KMS-11 (cell line): ENCODE results near the gene USP6.
"Not testable (repeated sequence)": the region's sequence is repeated elsewhere in the genome, so short reads cannot be mapped to it uniquely, and the experiment has no call there.

Source experiments
- H2AFZ ChIP-seq: fragments of 200-600 bp; sonication (generic); 2 replicates; pipeline ENCODE4 v1.6.1; 2016; ENCODE audit warnings: antibody characterized with exemption, mixed run types, low read depth
- H3K27ac ChIP-seq: fragments of 200-600 bp; sonication (generic); 2 replicates; pipeline ENCODE4 v1.6.1; 2016; ENCODE audit warnings: mild to moderate bottlenecking, mixed run types
- H3K27me3 ChIP-seq: fragments of 200-600 bp; sonication (generic); 2 replicates; pipeline ENCODE4 v1.6.1; 2017; ENCODE audit warnings: mild to moderate bottlenecking, low read depth, mixed run types, moderate library complexity; ENCODE audit not compliant: insufficient read depth
- H3K36me3 ChIP-seq: fragments of 200-600 bp; sonication (generic); 2 replicates; pipeline ENCODE4 v1.6.1; 2017; ENCODE audit warnings: mild to moderate bottlenecking, mixed run types; ENCODE audit not compliant: insufficient read depth
- H3K4me1 ChIP-seq: fragments of 200-600 bp; sonication (generic); 2 replicates; pipeline ENCODE4 v1.6.1; 2016; ENCODE audit warnings: mild to moderate bottlenecking, low read depth, mixed run types; ENCODE audit not compliant: poor library complexity, severe bottlenecking
- H3K4me2 ChIP-seq: fragments of 200-600 bp; sonication (generic); 2 replicates; pipeline ENCODE4 v1.7.0; 2016; ENCODE audit warnings: mild to moderate bottlenecking, mixed run types
- H3K4me3 ChIP-seq: fragments of 200-600 bp; sonication (generic); IDR thresholded peaks from 2 replicates; pipeline ENCODE4 v1.6.1; 2017; ENCODE audit warnings: low read depth, low read length, mixed read lengths; ENCODE audit not compliant: insufficient read depth
- H3K79me2 ChIP-seq: fragments of 200-600 bp; sonication (generic); 2 replicates; pipeline ENCODE4 v1.6.1; 2016; ENCODE audit warnings: low read depth, mixed run types; ENCODE audit not compliant: insufficient read depth
- H3K9ac ChIP-seq: fragments of 200-600 bp; sonication (generic); 2 replicates; pipeline ENCODE4 v1.6.1; 2016; ENCODE audit warnings: mild to moderate bottlenecking, mixed run types
- H4K20me1 ChIP-seq: fragments of 200-600 bp; sonication (generic); 2 replicates; pipeline ENCODE4 v1.6.1; 2016; ENCODE audit warnings: mild to moderate bottlenecking, mixed run types; ENCODE audit not compliant: insufficient read depth
- TF ChIP-seq, protein P1 (sequence below): fragments of 200-600 bp; sonication (generic); conservative IDR thresholded peaks from 2 replicates; pipeline ENCODE4 v1.6.1; 2017; ENCODE audit warnings: low read depth, mild to moderate bottlenecking, antibody characterized with exemption, low read length, moderate library complexity, mixed read lengths

USP6 gene

GRCh38 chr17:5121186-5121841 lies 5.5 kb downstream of the USP6 start:
- Histone ChIP-seq H3K27ac (no peak overlapping the region), H3K36me3 (no peaks in the 10 kb centered on the region), H3K79me2 (no peaks in the 10 kb centered on the region), H3K4me1 (no peaks in the 10 kb centered on the region), H3K4me2 (no peak overlapping the region), H2AFZ (no peak overlapping the region), H4K20me1 (no peaks in the 10 kb centered on the region), H3K9ac (no peak overlapping the region), H3K27me3 (no peaks in the 10 kb centered on the region), H3K4me3 (no peak overlapping the region)
- TF ChIP-seq, protein P1, sequence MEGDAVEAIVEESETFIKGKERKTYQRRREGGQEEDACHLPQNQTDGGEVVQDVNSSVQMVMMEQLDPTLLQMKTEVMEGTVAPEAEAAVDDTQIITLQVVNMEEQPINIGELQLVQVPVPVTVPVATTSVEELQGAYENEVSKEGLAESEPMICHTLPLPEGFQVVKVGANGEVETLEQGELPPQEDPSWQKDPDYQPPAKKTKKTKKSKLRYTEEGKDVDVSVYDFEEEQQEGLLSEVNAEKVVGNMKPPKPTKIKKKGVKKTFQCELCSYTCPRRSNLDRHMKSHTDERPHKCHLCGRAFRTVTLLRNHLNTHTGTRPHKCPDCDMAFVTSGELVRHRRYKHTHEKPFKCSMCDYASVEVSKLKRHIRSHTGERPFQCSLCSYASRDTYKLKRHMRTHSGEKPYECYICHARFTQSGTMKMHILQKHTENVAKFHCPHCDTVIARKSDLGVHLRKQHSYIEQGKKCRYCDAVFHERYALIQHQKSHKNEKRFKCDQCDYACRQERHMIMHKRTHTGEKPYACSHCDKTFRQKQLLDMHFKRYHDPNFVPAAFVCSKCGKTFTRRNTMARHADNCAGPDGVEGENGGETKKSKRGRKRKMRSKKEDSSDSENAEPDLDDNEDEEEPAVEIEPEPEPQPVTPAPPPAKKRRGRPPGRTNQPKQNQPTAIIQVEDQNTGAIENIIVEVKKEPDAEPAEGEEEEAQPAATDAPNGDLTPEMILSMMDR: no peak

DNA sequence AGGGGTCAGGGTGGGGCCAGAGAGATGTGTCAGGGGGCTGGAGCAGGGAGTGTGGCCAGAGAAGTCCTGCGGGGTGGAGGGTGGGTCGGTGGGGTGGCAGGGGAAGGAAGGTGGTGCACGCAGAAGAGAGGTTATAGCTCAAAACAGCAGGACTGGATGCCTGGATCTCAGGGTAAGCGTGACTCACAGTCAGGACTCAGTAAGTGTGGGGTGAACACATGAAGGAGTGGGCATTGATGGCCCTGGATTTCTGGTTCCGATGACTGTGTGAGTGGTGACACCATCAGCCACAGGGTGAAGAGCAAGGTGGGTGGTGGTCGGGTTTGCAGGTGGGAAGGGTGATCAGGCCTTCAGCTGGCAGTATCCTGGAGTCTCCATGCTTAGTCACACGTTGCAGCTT lies 6.2 kb downstream of the USP6 start:
- H3K9ac ChIP-seq, H2AFZ ChIP-seq, H3K4me1 ChIP-seq, H3K79me2 ChIP-seq, H3K36me3 ChIP-seq, H3K4me2 ChIP-seq, H3K27ac ChIP-seq, H3K4me3 ChIP-seq, H4K20me1 ChIP-seq, H3K27me3 ChIP-seq: not testable (repeated sequence)

- Histone ChIP-seq H3K4me1 (no peaks in the 10 kb centered on the region), H3K79me2 (no peaks in the 10 kb centered on the region), H2AFZ (no peak overlapping the region), H3K27ac (no peak overlapping the region), H3K27me3 (no peaks in the 10 kb centered on the region), H4K20me1 (no peaks in the 10 kb centered on the region), H3K36me3 (no peaks in the 10 kb centered on the region), H3K9ac (no peak overlapping the region), H3K4me3 (no peak overlapping the region), H3K4me2 (no peak overlapping the region)
- TF ChIP-seq, protein P1: no peak
Observed at GRCh38 chr17:5122586-5123342, 6.9 kb downstream of the USP6 start.

GRCh38 chr17:5123343-5124124 lies 7.7 kb downstream of the USP6 start:
- H3K27ac ChIP-seq: no peak overlapping the region
- no peaks in the 10 kb centered on the region for H3K36me3 ChIP-seq
- H3K4me3 ChIP-seq: no peak overlapping the region
- no peak overlapping the region for H3K9ac ChIP-seq
- H3K79me2 ChIP-seq: no peaks in the 10 kb centered on the region
- H4K20me1 ChIP-seq: no peaks in the 10 kb centered on the region
- TF ChIP-seq, protein P1: no peak
- no peak overlapping the region for H2AFZ ChIP-seq
- no peaks in the 10 kb centered on the region for H3K4me1 ChIP-seq
- H3K27me3 ChIP-seq: no peaks in the 10 kb centered on the region
- H3K4me2 ChIP-seq: no peak overlapping the region

DNA sequence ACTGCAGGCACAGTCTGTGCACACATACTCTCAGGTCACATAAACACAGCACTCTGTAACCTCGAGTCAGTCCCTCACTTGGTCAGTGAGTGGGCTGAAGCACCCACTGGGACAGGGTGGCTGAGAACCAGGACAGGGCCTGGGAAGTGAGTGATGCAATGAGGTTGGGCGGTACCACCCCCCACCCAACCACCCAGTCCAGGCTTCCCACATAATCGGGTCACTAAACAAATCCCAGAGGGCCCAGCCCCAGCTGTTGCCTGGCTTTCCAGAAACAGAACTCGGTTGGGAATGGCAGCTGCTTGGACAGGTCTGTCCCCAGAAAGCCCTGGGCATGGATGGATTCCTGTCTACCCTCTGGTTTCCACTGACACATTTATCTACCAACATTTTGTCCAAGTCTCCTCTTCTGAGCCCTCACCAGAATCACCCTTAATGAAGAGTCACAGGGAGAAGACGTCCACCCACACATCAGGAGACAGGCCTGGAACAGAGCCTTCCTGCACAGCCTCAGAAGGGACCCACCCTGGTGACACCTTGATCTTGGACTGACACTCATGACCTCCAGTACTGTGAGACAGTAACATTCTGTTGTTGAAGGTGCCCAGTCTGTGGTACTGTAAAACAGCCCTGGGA lies 8.4 kb downstream of the USP6 start:
- H4K20me1 ChIP-seq, H2AFZ ChIP-seq, H3K27me3 ChIP-seq, H3K4me1 ChIP-seq, H3K4me2 ChIP-seq, H3K36me3 ChIP-seq, H3K9ac ChIP-seq, H3K4me3 ChIP-seq, H3K79me2 ChIP-seq, H3K27ac ChIP-seq: not testable (repeated sequence)

DNA sequence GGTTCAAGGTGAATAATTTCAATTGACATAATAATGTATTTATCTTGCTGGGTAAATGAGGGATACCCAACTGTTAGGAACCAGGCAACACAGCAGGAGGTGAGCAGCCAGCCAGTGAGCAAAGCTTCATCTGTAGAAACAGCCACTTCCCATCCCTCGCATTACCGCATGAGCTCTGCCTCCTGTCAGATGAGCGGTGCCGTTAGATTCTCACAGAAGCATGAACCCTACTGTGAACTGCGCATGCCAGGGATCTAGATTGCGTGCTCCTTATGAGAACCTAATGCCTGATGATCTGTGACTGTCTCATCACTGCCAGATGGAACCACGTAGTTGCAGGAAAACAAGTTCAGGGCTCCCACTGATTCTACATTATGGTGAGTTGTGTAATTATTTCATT lies 9.1 kb downstream of the USP6 start:
- H3K4me1 ChIP-seq, H3K9ac ChIP-seq, H3K27ac ChIP-seq, H3K79me2 ChIP-seq, H3K4me3 ChIP-seq, H3K36me3 ChIP-seq, H2AFZ ChIP-seq, H3K27me3 ChIP-seq, H3K4me2 ChIP-seq, H4K20me1 ChIP-seq: not testable (repeated sequence)
